Gastroesophageal sphincter (tissue), 3 donors: ENCODE measurements around the gene MAPK8IP3.

ENCODE experiments used
- CTCF ChIP-seq, 4 experiments: fragments of 200-600 bp in 2 of 4; fragments of 450-650 bp in 2 of 4; sonication (generic) in 1 of 4; IDR thresholded peaks; one replicate each; pipeline ENCODE4 v1.5.1; 2017 to 2019; ENCODE audit warnings: antibody characterized with exemption in 4 of 4, mild to moderate bottlenecking in 2 of 4, moderate library complexity in 2 of 4
- EP300 ChIP-seq: sonication (generic); formaldehyde crosslinking; IDR thresholded peaks from one replicate; pipeline ENCODE4 v1.6.1; 2017; ENCODE audit warnings: antibody characterized with exemption, mild to moderate bottlenecking
- POLR2A ChIP-seq, 2 donors: fragments of 450-650 bp; IDR thresholded peaks; one replicate each; pipeline ENCODE4 v1.6.1; 2017; ENCODE audit warnings: antibody characterized with exemption in 2 of 2, mild to moderate bottlenecking in 2 of 2, moderate library complexity in 1 of 2
- POLR2AphosphoS5 ChIP-seq: sonication (generic); formaldehyde crosslinking; IDR thresholded peaks from one replicate; pipeline ENCODE4 v1.6.1; 2017; ENCODE audit warnings: antibody characterized with exemption

DNA sequence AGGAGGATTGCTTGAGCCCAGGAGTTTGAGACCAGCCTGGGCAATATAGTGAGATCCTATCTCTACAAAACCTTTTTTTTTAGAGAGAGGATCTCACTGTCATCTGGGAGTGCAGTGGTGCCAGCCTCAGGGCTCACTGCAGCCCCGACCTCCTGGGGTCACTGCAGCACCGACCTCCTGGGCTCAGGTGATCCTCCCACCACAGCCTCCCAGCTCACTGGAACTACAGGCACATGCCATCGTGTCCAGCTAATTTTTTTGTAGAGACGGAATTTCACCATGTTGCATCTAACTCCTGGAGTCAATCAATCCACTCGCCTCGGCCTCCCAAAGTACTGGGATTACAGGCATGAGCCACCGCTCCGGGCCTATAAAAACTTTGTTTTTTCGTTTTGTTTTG is 15.4 kb downstream of the MAPK8IP3 start:
- TF ChIP-seq CTCF (IDR thresholded peaks at IDR 0.05) = no peak
- TF ChIP-seq POLR2A (IDR thresholded peaks at IDR 0.05) = no peak
- TF ChIP-seq POLR2AphosphoS5 = no peak
- TF ChIP-seq EP300 = no peak
